ENCODE results near the gene C19orf12.
"Not testable (repeated sequence)": the region's sequence is repeated elsewhere in the genome, so short reads cannot be mapped to it uniquely, and the experiment has no call there.

C19orf12 gene

DNA sequence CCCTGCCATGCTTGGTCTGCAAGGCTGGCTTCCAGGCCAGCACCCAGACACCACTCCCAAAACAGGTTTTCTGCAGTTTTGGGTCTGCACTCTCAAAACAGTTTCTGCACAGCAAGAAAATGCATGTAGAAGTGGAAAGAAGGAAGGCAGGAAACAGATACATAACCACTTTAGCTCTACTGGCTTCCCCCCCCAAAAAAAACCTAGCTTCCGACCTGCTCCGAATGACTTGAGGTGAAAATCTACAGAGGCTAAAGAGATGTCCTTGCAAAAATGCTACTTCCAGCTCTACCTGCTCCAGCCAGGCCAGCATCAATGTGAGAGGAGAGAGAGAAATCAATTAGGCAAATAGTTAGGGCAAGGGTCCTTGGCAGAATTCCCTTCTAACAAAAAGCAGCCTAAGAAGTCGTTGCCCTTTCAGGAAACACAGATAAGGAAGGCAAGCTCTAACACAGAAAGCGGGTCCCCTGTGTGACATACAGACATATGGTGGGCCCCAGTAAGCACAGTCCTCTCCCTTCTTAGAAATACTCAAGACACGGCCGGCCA is 3.4 kb downstream of the C19orf12 start:
- Histone ChIP-seq H3K4me1 (ENCODE audit: control insufficient read depth, insufficient read depth, low read length, poor library complexity, severe bottlenecking) (peaks cover 47% of the 10 kb centered on the region), H3K4me3 (ENCODE audit: insufficient read depth, low read depth, low read length, poor library complexity, severe bottlenecking) (peak overlapping the region; percentile 28), H3K9me3 (ENCODE audit: control insufficient read depth, low read length) (no peaks in the 10 kb centered on the region), H3K36me3 (ENCODE audit: control insufficient read depth, insufficient read depth, low read length) (peaks cover 12% of the 10 kb centered on the region), H3K27me3 (replicated peaks; ENCODE audit: control insufficient read depth, insufficient read depth, low read length, poor library complexity, severe bottlenecking) (no peaks in the 10 kb centered on the region), H3K27ac (ENCODE audit: insufficient read depth, low read length, poor library complexity, severe bottlenecking) (no peak overlapping the region)
- no peak for DNase-seq

- not testable (repeated sequence) for H3K27ac ChIP-seq (ENCODE audit: insufficient read depth, low read length, poor library complexity, severe bottlenecking); DNase-seq; H3K4me3 ChIP-seq (ENCODE audit: insufficient read depth, low read depth, low read length, poor library complexity, severe bottlenecking); H3K9me3 ChIP-seq (ENCODE audit: control insufficient read depth, low read length); H3K27me3 ChIP-seq (replicated peaks; ENCODE audit: control insufficient read depth, insufficient read depth, low read length, poor library complexity, severe bottlenecking)
- Histone ChIP-seq H3K4me1 (ENCODE audit: control insufficient read depth, insufficient read depth, low read length, poor library complexity, severe bottlenecking) (peaks cover 34% of the 10 kb centered on the region), H3K36me3 (ENCODE audit: control insufficient read depth, insufficient read depth, low read length) (peaks cover 24% of the 10 kb centered on the region)
Measured at GRCh38 chr19:29709440-29709798, 5.6 kb downstream of the C19orf12 start.

GRCh38 chr19:29708554-29709439 is 6.3 kb downstream of the C19orf12 start:
- peaks cover 25% of the 10 kb centered on the region for H3K36me3 ChIP-seq (ENCODE audit: control insufficient read depth, insufficient read depth, low read length)
- H3K27ac ChIP-seq (ENCODE audit: insufficient read depth, low read length, poor library complexity, severe bottlenecking): no peak overlapping the region
- no peak for DNase-seq
- H3K27me3 ChIP-seq (replicated peaks; ENCODE audit: control insufficient read depth, insufficient read depth, low read length, poor library complexity, severe bottlenecking): no peaks in the 10 kb centered on the region
- H3K4me3 ChIP-seq (ENCODE audit: insufficient read depth, low read depth, low read length, poor library complexity, severe bottlenecking): no peak overlapping the region
- no peaks in the 10 kb centered on the region for H3K9me3 ChIP-seq (ENCODE audit: control insufficient read depth, low read length)
- H3K4me1 ChIP-seq (ENCODE audit: control insufficient read depth, insufficient read depth, low read length, poor library complexity, severe bottlenecking): peaks cover 28% of the 10 kb centered on the region

GRCh38 chr19:29706635-29707034 is 8.4 kb downstream of the C19orf12 start:
- H3K9me3 ChIP-seq (ENCODE audit: control insufficient read depth, low read length): no peaks in the 10 kb centered on the region
- no peak for DNase-seq
- H3K4me3 ChIP-seq (ENCODE audit: insufficient read depth, low read depth, low read length, poor library complexity, severe bottlenecking): no peak overlapping the region
- H3K36me3 ChIP-seq (ENCODE audit: control insufficient read depth, insufficient read depth, low read length): peaks cover 38% of the 10 kb centered on the region
- H3K27ac ChIP-seq (ENCODE audit: insufficient read depth, low read length, poor library complexity, severe bottlenecking): no peak overlapping the region
- no peaks in the 10 kb centered on the region for H3K27me3 ChIP-seq (replicated peaks; ENCODE audit: control insufficient read depth, insufficient read depth, low read length, poor library complexity, severe bottlenecking)
- peaks cover 7% of the 10 kb centered on the region for H3K4me1 ChIP-seq (ENCODE audit: control insufficient read depth, insufficient read depth, low read length, poor library complexity, severe bottlenecking)

DNA sequence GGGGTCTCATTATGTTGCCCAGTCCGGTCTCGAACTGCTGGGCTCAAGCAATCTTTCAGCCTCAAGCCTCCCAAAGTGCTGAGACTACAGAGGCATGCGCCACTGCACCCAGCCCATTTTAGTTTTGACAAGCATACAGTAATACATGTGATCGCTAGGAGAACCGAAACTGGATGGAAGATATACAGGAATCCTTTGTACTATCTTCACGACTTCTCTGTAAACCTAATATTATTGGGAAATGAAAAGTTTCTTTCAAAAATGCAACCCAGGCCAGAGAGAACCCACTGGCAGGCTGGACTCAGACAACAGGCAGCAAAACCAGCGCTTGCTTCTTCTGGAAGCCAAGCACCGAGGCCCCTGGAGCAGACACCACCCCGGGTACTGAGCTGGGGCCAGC is 9.4 kb downstream of the C19orf12 start:
- DNase-seq: no peak
- no peaks in the 10 kb centered on the region for H3K27me3 ChIP-seq (replicated peaks; ENCODE audit: control insufficient read depth, insufficient read depth, low read length, poor library complexity, severe bottlenecking)
- peaks cover 41% of the 10 kb centered on the region for H3K36me3 ChIP-seq (ENCODE audit: control insufficient read depth, insufficient read depth, low read length)
- peaks cover 6% of the 10 kb centered on the region for H3K4me1 ChIP-seq (ENCODE audit: control insufficient read depth, insufficient read depth, low read length, poor library complexity, severe bottlenecking)
- H3K9me3 ChIP-seq (ENCODE audit: control insufficient read depth, low read length): no peaks in the 10 kb centered on the region
- H3K27ac ChIP-seq (ENCODE audit: insufficient read depth, low read length, poor library complexity, severe bottlenecking): no peak overlapping the region
- no peak overlapping the region for H3K4me3 ChIP-seq (ENCODE audit: insufficient read depth, low read depth, low read length, poor library complexity, severe bottlenecking)

DNA sequence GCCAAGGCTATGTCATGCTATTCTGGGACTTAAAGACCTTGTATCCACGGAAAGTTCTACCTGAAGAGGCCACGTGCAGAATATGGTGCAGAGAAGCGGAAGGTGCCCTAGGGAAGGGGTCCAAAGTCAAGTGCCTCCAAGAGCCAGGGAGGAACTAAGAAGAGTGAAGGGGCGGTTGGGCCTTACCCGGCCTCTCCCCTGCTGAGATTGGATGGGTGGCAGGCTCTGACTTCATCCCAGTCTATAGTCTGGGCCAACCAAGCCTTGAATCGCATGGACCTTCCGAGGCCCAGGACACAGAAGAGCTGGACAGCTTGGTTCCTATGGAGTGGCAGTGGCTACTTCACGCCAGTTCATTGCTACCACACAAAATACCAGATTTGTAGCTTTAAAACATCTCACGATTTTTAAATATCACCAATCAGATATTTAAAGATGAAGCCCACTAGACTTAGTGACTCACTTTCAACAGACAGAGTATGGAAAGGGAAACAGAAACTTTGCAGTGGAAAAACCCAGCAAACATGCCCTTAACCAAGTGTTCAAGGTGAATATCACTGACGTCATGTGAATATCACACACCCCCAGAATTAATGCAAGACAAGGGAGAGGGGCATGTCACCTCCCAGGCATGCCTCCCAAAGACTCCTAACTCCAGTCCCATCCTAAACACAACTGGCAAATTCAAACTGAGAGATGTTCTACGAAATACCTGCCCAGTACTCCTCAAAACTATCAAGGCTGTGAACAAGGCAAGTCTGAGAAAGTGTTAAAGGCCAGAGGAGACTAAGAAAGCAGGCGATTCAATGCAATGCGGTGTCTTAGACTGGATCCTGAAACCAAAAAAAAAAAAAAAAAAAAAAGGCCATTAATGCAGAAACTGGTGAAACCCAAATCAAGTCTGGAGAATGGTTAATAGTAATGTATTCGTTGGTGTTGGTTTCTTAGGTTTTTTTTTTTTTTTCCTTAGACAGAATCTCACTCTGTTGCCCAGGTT is 10.2 kb downstream of the C19orf12 start:
- no peaks in the 10 kb centered on the region for H3K9me3 ChIP-seq (ENCODE audit: control insufficient read depth, low read length)
- H3K27ac ChIP-seq (ENCODE audit: insufficient read depth, low read length, poor library complexity, severe bottlenecking): no peak overlapping the region
- no peaks in the 10 kb centered on the region for H3K27me3 ChIP-seq (replicated peaks; ENCODE audit: control insufficient read depth, insufficient read depth, low read length, poor library complexity, severe bottlenecking)
- no peaks in the 10 kb centered on the region for H3K4me1 ChIP-seq (ENCODE audit: control insufficient read depth, insufficient read depth, low read length, poor library complexity, severe bottlenecking)
- no peak overlapping the region for H3K4me3 ChIP-seq (ENCODE audit: insufficient read depth, low read depth, low read length, poor library complexity, severe bottlenecking)
- peaks cover 41% of the 10 kb centered on the region for H3K36me3 ChIP-seq (ENCODE audit: control insufficient read depth, insufficient read depth, low read length)
- no peak for DNase-seq

DNA sequence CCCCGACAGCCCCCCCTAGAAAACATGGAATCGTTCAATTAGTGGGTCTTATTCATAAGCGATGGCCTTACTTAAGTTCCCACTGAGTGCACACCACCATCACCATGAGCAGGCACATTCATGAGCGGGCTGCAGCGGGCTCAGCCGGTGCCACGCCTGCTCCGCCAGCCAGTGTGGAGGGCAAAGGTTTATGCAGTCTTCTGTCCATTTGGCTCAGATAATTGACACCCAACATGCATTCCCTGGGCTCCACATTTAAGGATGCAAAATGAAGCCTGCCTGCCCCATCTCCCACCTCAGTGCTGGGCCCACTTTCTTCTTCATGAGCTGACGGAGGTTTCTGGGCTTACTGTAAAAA is 12.1 kb downstream of the C19orf12 start:
- Histone ChIP-seq H3K9me3 (ENCODE audit: control insufficient read depth, low read length) (no peaks in the 10 kb centered on the region), H3K27me3 (replicated peaks; ENCODE audit: control insufficient read depth, insufficient read depth, low read length, poor library complexity, severe bottlenecking) (no peaks in the 10 kb centered on the region), H3K36me3 (ENCODE audit: control insufficient read depth, insufficient read depth, low read length) (peaks cover 41% of the 10 kb centered on the region), H3K4me3 (ENCODE audit: insufficient read depth, low read depth, low read length, poor library complexity, severe bottlenecking) (no peak overlapping the region), H3K4me1 (ENCODE audit: control insufficient read depth, insufficient read depth, low read length, poor library complexity, severe bottlenecking) (no peaks in the 10 kb centered on the region), H3K27ac (ENCODE audit: insufficient read depth, low read length, poor library complexity, severe bottlenecking) (no peak overlapping the region)
- no peak for DNase-seq

- Histone ChIP-seq H3K4me1 (ENCODE audit: control insufficient read depth, insufficient read depth, low read length, poor library complexity, severe bottlenecking) (no peaks in the 10 kb centered on the region), H3K4me3 (ENCODE audit: insufficient read depth, low read depth, low read length, poor library complexity, severe bottlenecking) (no peak overlapping the region), H3K9me3 (ENCODE audit: control insufficient read depth, low read length) (no peaks in the 10 kb centered on the region), H3K36me3 (ENCODE audit: control insufficient read depth, insufficient read depth, low read length) (peaks cover 36% of the 10 kb centered on the region), H3K27me3 (replicated peaks; ENCODE audit: control insufficient read depth, insufficient read depth, low read length, poor library complexity, severe bottlenecking) (no peaks in the 10 kb centered on the region), H3K27ac (ENCODE audit: insufficient read depth, low read length, poor library complexity, severe bottlenecking) (no peak overlapping the region)
- DNase-seq: no peak
Measured at GRCh38 chr19:29702161-29702962, 12.7 kb downstream of the C19orf12 start.

DNA sequence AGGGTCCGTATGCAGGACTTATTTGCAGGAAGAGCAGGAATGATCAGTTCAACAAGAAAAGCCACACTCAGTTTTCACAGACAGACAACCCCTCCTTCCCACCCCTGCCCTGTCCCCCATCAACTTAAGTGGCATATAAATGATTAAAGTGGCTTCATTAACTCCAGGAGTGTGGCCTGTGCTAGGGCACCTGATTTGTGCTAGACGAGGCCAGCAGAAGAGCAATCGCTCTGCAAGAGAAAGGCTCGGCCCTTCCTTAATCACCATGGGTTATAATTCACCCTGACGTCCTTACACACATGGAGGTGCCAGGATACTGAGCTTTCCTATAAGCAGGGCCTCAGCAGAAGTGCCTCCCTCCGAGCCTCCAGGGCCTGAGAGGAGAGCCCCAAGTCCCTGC is 14.6 kb downstream of the C19orf12 start:
- Histone ChIP-seq H3K4me1 (ENCODE audit: control insufficient read depth, insufficient read depth, low read length, poor library complexity, severe bottlenecking) (no peaks in the 10 kb centered on the region), H3K27me3 (replicated peaks; ENCODE audit: control insufficient read depth, insufficient read depth, low read length, poor library complexity, severe bottlenecking) (no peaks in the 10 kb centered on the region), H3K9me3 (ENCODE audit: control insufficient read depth, low read length) (no peaks in the 10 kb centered on the region), H3K27ac (ENCODE audit: insufficient read depth, low read length, poor library complexity, severe bottlenecking) (no peak overlapping the region), H3K36me3 (ENCODE audit: control insufficient read depth, insufficient read depth, low read length) (peaks cover 24% of the 10 kb centered on the region), H3K4me3 (ENCODE audit: insufficient read depth, low read depth, low read length, poor library complexity, severe bottlenecking) (no peak overlapping the region)
- no peak for DNase-seq

Measured in effector memory CD4-positive, alpha-beta T cell (primary cell).